HFFc6 (cell line): Measurements from ENCODE around the gene INPP1. TPM values are rescaled to one million over a fixed set of nuclear protein-coding genes. Genes with fewer than 3 reads are reported as not detected.
A peak's percentile ranks its signal among the peaks of the same experiment; 100 is the strongest.

Source experiments
- DNase-seq: peaks from one replicate; pipeline ENCODE4 v3.0.0-alpha.2; 2018
- H3K27ac Mint-ChIP-seq: 2 replicates; pipeline ENCODE4 v1.8.0; 2020; ENCODE audit warnings: mild to moderate bottlenecking, mixed read lengths
- H3K27me3 Mint-ChIP-seq: 2 replicates; pipeline ENCODE4 v1.8.0; 2021; ENCODE audit warnings: mild to moderate bottlenecking, moderate library complexity, mixed read lengths; ENCODE audit not compliant: insufficient read depth
- H3K36me3 Mint-ChIP-seq: 2 replicates; pipeline ENCODE4 v1.8.0; 2021; ENCODE audit warnings: low read depth, mixed read lengths
- H3K4me1 Mint-ChIP-seq: 2 replicates; pipeline ENCODE4 v1.8.0; 2020; ENCODE audit warnings: low read depth, mixed read lengths
- H3K4me3 Mint-ChIP-seq: 2 replicates; pipeline ENCODE4 v1.8.0; 2020; ENCODE audit warnings: mild to moderate bottlenecking, moderate library complexity, mixed read lengths
- H3K9me3 Mint-ChIP-seq: 2 replicates; pipeline ENCODE4 v1.8.0; 2020; ENCODE audit warnings: mild to moderate bottlenecking, mixed read lengths
- CTCF ChIP-seq: fragments of 200-600 bp; sonication (generic); IDR thresholded peaks from 2 replicates; pipeline ENCODE4 v1.5.0; 2021; ENCODE audit warnings: antibody characterized with exemption, mild to moderate bottlenecking
- total RNA-seq, 6 experiments: library from RNA; stranded (reverse); fragmentation: NEBNext Ultra II Directional; extraction: Animal tissue kit (Norgen Biotek cat#: 25700); gene quantifications; 2 replicates in 1 of 6; 3 replicates in 5 of 6; pipeline ENCODE4 v1.2.3, GENCODE V29; 2021

The INPP1 gene
- total RNA-seq, 6 experiments from 2014 or later, result 13.6 to 16.2 (median 15.7) TPM

GRCh38 chr2:190407246-190407661, 63.9 kb downstream of the INPP1 start:
- no peak for TF ChIP-seq CTCF
- H3K27me3 Mint-ChIP-seq, result peaks cover 4% of the 10 kb centered on the region
- H3K9me3 Mint-ChIP-seq, result no peaks in the 10 kb centered on the region
- no peak for DNase-seq
- H3K27ac Mint-ChIP-seq, result no peak overlapping the region
- peak overlapping the region; percentile 39; the same call in 1 of the 2 replicates for H3K4me3 Mint-ChIP-seq
- no peaks in the 10 kb centered on the region for H3K36me3 Mint-ChIP-seq
- H3K4me1 Mint-ChIP-seq, result no peaks in the 10 kb centered on the region

GRCh38 chr2:190407662-190408537, 64.5 kb downstream of the INPP1 start, which contains the start of gene MFSD6:
TSS of gene MFSD6 (plus strand) at chr2:190408355. CDS start at chr2:190436030, 27,675 bp downstream.
- Mint-ChIP-seq H3K27ac (peak within 1 kb of the TSS; percentile 27; the same call in 1 of the 2 replicates), H3K4me3 (peak within 1 kb of the TSS; percentile 81), H3K36me3 (no peaks in the 10 kb centered on the region), H3K27me3 (peaks cover 4% of the 10 kb centered on the region), H3K4me1 (no peaks in the 10 kb centered on the region; the same call in 1 of the 2 replicates), H3K9me3 (no peaks in the 10 kb centered on the region)
- TF ChIP-seq CTCF, result no peak
- no peak for DNase-seq

GRCh38 chr2:190408538-190409271, 65.3 kb downstream of the INPP1 start:
- Mint-ChIP-seq H3K27ac (peak overlapping the region; percentile 27; the same call in 1 of the 2 replicates), H3K27me3 (peaks cover 4% of the 10 kb centered on the region), H3K36me3 (no peaks in the 10 kb centered on the region), H3K4me3 (peak overlapping the region; percentile 81), H3K9me3 (no peaks in the 10 kb centered on the region), H3K4me1 (peaks cover 6% of the 10 kb centered on the region; the same call in 1 of the 2 replicates)
- TF ChIP-seq CTCF, result no peak
- DNase-seq, result no peak

- H3K9me3 Mint-ChIP-seq, result no peaks in the 10 kb centered on the region
Observed at GRCh38 chr2:190409616-190410015, 66.2 kb downstream of the INPP1 start.

More at GRCh38 chr2:190409616-190410015, 66.2 kb downstream of the INPP1 start:
- Mint-ChIP-seq H3K36me3 (no peaks in the 10 kb centered on the region), H3K4me1 (peaks cover 6% of the 10 kb centered on the region; the same call in 1 of the 2 replicates), H3K27ac (no peak overlapping the region), H3K27me3 (peaks cover 4% of the 10 kb centered on the region), H3K4me3 (no peak overlapping the region; the same call in 1 of the 2 replicates)
- DNase-seq, result no peak
- TF ChIP-seq CTCF, result no peak
